GM18870 (cell line): ENCODE data around the gene APEH.
"Not testable (repeated sequence)": the region's sequence is repeated elsewhere in the genome, so short reads cannot be mapped to it uniquely, and the experiment has no call there.

Experiments used
- ATAC-seq: cut with Tn5 transposase; IDR thresholded peaks from one replicate; pipeline ENCODE4 v1.9.1; 2021; ENCODE audit warnings: moderate library complexity; ENCODE audit not compliant: unreplicated experiment

Gene APEH

DNA sequence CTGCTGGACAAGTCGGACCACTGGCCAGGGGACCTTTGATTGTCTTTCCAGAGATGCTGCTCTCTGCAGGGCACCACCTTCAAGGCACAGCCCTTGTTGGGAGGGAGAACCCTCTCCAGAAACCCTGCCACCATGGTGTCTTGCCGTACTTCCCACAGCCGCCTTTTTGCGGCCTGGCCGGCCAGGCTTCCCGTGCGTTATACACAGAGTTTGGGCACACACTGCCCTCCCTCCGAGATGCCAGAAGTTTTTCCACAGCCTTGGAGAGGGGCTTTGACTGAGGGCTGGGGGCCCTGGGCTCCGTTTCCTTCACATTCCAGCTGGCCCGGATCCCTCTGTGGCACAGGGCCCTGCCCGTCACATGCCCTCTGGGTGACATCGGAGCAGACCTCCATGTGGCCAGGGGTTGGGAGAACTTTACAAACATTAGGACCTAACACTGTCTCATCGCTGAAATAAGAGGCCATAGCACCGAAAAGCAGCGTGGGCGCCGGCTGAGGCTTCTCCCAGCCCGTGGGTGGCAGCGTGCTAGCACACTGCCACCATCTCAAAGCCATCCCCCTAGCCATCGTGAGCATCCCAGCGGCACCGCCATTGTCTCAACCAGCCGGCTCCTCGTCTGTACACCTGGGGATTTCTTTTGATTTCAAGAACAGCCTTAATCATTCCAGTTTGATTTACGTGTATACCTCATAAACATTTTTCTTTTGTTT lies 6.3 kb upstream of the APEH start:
- no peak for ATAC-seq

DNA sequence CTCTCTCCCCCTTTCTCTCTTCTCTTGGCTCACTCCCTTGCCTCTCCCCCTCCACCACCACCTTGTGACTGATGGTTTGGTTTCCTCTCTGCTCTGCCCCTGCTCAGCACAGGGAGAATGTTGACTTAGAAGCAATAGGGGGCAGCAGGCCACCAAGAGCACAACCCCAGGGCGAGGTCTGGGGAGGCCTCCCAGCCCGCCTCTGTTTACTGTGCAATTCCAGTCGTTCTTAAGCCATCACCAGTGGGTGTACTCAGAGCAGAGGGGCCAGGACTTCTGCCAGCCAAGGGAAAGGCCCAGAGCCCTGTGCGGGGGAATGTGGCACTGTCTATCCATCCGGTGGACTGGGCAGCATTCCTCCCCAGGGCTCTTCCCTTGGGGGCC lies 5.7 kb upstream of the APEH start:
- no peak for ATAC-seq

DNA sequence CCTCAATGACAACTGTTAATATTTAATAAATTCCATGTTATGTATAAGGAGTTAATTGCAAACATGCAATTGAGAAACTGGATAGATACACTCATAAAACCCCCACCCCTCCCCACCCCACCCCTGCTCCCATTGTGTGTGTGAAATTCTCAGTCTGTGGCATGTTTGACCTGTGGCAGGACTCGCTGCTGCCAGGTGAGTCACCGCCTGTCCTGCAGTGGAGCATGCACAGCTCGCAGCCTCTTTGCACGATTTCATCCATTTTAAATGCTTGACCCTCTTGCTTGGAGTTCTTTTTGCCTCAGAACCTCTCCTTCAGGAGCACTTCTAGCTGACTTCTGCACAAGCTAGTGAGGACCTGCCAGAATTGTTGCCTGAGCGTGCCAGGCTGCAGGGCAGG lies 5.3 kb upstream of the APEH start:
- ATAC-seq: no peak

DNA sequence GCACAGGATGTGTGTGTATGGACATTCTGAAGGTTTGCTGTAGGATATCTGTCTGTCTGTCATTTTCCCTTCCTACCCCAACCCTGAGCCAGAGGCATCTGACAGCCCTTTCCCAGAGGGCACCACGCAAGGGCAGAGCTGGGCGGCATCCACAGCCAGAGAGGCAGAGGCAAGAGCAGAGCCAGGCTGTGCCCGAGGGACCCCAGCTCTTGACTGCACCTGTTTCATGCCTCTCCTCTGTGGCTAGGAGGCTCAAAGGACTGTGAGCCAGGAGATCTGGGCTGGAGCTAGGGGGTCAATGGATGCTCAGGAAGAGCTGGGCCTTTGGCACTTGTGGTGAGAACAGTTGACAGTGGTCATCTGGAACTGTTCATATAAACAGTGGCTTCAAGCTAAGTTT lies 4.8 kb upstream of the APEH start:
- ATAC-seq: no peak

DNA sequence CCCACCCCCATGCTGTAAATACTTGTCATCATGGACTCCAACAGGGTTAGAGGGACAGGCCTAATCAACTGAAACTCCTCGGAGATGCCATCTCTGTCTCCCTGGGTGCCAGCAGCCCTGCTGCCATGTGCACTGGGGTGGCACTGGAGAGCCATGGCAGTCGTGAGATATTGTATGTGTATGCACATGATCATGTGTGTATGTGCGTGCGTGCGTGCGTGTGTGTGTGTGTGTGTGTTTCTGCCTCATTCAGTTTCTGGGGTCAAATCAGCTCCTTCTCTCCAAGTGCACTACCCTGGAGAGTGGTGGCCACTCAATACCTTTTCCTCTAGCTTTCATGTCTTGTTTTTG lies 3.2 kb upstream of the APEH start:
- no peak for ATAC-seq

DNA sequence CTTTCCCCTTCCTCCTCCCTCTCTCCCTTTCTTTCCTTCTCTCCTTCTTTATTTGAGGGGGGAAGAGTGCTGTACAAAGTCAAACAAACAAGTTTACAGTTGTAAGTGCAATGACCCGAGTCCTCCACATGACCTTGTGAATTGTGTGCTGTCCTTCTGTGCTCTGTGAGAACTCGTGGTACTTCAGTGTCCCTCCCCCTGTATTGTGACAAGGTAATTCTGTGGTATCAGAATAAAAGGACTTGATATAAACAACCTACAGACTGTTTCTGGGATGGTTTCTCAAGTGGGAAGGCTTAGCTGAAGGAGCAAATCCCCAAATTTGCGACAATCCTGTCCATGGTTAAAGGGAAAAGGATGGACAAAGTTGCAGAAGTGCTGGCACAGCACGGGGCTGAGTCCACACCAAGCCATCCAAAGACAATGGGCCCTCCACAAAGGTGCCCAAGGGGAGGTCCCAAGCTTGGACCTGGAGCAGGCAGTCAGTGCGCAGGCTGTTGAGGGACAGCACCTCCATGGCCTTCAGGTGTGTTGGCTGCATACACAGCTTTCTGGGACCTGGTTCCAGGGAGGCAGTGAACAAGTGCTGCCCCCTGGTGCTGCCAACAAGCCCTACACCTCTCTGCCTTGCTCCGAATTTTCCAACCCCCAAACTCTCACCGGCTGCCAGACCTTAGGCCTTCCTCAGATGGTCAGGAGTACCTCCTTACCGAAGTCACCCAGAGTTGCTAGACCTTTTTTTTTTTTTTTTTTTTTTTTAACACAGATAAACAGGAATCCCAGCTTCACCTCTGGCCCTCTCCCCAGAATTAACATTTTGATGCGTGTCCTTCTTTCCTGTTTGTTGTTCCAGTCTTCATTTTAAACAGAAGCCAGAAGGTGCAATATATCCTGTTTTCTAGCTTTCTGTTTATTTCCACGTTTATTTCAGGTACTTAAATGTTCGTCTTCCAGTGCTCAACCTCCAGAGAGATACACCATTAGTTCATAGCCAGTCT lies 2.6 kb upstream of the APEH start:
- ATAC-seq: no peak

DNA sequence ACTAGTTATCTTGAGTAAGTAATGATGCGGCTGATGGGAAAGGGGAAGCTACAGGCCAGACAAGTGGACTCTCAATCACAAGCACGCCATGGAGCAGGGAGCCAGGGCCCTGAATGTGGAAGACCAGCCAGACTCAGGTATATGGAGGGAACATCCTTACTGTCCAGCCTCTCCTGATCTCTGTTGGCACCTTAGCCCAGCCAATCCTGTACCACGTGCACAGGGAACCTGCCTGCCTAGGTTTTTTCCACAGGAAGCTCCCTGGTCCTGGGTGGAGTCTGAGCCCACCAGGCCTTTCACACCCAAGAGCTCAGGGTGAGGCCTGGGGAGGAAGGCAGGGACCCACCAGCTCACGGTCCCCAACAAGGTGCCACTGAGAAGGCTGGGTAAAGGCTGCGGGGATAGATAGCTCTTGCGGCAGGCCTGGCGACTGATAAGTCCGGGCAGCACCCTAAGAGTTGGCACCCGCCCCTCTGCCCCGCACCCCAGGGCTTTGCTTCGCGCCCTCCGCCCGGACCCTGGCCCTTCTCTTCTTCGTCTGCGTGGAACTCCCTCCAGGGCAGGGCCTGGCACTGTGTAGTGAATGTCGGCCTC lies 933 bp upstream of the APEH start:
- no peak for ATAC-seq

DNA sequence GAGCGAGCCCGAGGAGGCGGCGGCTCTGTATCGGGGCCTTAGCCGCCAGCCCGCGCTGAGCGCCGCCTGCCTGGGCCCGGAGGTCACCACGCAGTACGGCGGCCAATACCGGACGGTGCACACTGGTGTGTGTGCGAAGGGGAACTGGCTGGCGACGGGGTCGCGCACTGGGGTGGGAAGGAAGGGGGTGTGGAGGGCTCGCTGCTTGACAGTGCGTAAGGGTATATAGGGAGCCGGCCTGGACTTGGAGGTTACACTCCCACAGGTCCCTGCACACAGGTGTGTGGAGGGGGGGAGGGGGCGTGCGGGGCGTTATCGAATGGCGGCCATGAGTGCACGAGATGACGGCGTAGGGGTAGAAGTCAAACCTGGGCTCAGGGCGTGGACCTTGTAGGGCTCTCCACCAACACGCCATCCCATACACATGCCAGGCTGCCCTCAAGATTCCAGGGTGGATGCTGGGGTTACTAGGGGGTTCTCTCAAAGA lies 389 bp downstream of the APEH start:
- peak; percentile 25 for ATAC-seq

DNA sequence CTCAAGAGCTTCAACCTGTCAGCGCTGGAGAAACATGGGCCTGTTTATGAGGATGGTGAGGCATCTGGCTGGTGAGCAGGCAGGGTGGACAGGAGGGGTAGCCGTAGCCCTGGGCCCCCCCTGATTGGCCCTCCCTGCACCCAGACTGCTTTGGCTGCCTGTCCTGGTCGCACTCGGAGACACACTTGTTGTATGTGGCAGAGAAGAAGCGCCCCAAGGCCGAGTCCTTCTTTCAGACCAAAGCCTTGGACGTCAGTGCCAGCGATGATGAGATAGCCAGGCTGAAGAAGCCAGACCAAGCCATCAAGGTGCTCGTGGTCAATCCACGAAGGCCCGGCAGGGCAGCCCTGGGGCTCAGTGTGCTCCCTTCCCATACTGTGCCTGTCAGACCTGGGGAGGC lies 1.8 kb downstream of the APEH start:
- ATAC-seq: no peak

DNA sequence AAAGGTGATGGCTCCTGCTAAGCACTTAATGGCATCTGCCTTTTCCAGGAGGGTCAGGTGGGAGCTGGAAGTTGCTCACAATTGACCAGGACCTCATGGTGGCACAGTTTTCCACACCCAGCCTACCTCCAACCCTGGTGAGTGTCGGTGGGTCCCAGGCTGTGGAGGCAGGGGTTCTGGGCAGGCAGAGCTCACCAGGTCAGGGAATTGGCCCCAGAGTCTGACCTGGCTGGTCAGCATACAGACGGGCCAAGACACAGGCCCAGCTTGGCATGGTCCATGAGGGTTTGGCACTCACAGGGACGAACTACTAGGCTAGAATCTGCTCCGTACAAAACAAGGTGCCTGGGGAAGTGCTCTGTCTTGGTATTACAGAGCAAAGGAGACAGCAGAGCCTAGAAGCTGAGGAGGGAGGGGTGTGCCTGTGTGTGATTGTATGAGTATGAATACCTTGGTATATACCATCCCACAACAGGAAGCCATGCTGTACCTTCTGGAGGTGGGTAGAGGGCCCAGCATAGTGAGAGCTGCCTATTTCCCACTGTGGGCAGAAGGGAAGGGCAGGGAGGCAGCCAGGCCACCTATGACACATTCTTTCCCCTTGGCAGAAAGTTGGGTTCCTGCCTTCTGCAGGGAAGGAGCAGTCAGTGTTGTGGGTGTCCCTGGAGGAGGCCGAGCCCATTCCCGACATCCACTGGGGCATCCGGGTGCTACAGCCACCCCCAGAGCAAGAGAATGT lies 6.5 kb downstream of the APEH start:
- ATAC-seq: no peak

DNA sequence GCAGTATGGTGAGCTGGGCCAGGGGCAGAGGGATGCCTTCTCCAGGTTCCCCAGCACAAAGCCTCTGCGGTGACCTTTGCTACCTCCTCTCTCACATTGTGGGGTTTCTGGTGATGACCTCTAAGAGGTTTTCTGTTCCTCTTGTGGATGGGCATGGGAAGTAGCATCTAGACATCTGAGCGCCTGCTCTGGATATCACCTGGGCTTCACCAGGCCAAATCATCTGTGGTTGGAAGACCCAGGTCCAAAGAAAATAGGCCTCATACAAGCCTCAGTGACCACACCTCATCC lies 7.0 kb downstream of the APEH start:
- ATAC-seq: no peak

DNA sequence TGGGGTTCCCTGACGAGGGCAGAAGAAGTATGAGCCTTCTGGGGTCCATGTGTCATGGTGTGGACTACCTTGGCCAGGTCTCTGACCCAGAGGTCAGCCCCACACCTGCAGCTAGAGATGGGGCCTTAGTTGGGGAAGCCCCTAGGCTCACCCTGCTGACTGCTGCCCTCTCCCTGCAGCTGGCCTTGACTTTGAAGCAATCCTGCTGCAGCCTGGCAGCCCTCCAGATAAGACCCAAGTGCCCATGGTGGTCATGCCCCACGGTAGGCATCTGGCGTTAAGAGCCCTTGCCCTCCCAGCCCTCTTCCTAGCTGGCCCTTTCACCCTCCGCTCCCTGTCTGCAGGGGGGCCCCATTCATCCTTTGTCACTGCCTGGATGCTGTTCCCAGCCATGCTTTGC lies 7.4 kb downstream of the APEH start:
- no peak for ATAC-seq

DNA sequence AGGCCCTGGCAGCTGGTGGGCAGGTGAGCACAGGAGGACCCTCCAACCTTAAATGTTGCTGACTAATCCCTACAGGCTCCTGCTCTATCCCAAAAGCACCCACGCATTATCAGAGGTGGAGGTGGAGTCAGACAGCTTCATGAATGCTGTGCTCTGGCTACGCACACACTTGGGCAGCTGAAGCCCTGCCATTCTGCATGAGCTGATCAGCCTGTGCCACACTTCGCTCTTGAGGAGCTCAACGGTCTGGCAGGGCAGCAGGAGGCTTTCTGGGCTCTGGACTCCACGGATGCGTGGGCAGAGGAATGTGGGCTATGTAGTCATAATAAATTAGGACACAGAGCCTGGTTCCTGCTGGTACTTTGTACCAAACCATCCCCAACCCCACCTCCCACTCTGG lies 9.0 kb downstream of the APEH start:
- no peak for ATAC-seq

DNA sequence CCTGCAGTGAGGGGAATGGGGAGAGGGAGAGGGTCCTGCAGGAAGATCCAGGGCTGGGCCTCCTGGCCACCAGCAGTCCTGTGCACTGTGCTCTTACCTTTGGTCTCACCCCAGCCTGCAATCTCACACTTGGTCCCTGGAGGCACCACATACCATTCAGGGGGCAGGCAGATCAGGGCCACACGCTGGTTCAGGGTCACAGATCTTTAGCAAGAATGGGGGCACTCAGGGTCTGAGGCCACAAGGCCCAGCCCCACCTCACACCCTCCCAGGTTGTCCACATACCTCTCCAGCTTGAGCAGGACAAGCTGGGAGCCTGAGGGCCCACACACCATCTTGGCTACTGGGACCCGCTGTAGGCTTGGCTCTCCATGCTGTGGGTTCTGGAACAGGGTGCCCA lies 10.3 kb downstream of the APEH start:
- ATAC-seq: not testable (repeated sequence)

DNA sequence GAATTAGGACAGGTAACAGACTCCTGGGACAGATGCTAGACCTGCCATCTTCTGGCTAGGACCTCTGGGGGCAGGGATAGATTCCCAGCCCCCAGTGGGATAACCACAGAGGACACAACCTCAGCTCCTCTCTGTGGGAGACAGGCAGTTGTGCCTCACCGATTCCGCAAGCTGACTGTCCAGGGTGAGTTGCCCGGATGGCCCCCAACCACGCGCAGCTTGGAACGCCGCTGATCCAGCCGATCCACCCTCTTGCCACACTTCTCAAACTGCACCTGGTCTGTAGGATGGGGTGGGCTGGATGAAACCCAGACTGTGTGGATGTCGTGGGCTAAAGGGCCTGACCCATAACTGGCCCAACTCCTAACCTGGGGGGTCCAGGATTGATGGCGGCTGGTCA lies 11.0 kb downstream of the APEH start:
- ATAC-seq: not testable (repeated sequence)

DNA sequence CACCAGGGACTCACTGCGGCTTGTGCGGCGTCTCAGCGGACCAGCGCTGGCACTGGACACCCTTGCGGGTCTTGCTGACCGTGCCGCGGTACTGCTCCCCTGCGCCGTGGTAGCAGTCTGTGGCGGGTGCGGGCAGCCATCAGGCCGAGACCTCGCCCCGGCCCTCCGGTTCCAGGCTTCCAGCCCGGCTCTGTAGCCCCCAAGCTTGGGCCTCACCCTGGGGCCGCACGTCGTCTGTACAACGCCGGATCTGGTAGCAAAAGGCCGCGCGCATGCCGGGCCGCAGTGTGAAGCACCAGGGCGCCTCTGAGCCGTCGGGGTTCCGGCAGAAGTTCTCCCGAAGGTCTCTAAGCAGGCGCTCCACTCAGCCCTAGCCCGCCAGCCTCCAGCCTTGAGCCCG lies 11.7 kb downstream of the APEH start:
- not testable (repeated sequence) for ATAC-seq

DNA sequence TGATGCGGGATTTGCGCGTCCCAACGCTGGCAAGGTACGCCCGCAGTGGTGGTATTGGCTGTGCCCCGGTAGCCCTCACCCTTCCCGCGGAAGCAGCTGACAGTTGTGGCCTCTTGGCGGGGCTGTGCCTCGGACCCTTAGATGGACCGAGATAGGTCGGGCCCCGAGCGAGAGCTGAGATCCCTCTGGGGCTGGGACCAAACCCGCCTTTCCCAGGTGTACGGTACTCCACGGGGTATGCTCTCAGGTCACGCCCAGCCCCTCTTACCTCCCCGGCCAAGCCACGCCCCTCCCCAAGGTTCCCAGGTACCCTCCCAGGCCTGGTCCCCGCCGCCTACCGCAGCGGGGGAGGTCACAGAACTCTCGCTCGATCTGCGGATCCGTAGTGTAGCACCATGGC lies 12.2 kb downstream of the APEH start:
- ATAC-seq: not testable (repeated sequence)

DNA sequence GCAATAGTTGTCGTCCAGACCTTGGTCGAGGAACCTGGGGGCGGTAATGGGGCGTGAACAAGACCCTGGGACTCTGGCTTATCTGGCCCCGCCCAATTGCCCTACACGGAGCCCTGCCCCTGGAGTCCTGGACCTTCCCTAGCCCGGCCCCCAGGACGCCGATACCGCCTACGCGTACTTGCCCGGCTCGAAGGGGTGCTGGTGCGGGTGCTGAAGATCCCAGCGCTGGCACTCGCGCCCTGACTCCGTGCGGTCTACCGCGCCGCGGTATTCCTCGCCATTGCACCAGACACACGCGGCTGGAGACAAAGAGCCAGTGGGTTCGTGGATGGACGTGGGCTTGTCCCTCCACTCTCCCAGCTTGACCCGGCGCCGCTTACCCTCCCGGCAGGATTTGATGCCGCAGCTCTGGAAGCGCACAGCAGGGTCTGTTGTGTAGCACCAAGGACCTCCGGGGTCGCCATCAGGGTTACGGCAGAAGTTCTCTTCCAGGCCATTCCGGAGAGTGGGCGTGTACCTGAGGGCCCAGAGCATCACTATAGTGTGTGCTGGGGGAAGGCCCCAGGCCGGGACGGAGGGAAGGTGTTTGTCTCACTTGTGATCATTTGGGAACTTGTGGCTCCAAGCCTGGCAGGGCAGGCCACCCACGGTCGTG lies 12.7 kb downstream of the APEH start:
- ATAC-seq: not testable (repeated sequence)

DNA sequence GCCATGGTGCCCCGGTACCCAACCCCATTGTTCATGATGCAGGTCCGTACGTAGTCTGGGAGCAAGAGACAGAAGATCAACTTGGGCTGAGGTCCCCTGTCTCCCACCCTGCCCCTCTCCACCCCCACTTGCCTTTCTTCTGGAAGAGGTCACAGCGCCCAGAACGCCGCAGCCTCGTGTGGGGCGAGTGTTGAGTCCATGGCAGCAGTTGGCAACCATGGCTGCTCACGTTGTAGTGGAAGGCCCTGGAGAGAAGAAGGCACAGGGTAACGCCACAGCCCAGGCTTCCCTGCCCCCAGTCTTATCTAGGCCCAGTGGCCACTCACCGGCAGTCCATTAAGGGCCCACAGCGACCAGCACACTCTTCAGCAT lies 13.3 kb downstream of the APEH start:
- not testable (repeated sequence) for ATAC-seq

DNA sequence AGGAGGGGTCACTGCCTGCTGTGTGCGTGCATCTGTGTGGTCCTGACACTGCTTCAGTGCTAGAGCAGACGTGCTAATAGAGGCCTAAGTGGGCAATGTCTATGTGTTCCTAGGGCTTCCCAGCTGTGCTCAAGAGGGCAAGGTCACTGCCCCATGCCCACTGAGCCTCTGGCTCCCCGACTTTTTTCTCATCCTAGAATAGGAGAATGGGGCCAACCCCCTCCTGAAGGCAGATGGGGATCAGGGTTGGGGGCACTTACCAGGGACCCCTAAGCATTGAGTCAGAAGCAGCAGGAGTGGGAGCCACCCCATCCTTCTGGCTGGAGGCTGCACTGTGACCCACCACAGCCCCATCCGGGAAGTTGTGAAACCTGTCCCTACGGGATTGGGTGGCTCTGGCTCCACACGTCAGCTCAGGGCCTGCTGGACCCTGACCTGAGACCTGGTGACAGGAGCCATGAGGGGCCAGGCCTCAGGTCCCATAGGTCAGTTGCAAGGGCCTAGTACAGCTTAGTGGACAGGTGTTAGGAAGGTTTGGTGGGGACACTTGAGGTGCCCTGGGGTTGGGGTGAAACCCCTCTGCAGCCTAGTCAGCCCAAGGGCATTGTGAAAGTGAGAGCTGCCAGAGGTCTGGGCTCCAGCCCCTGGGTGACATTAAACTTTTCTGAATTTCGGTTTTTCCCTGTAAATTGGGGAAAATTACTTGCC lies 14.3 kb downstream of the APEH start:
- ATAC-seq: not testable (repeated sequence)
